OCI-LY7 (cell line): Measurements from ENCODE around the gene SCFD2.

ENCODE experiments used
- CTCF ChIP-seq: fragments of 200-600 bp; sonication (generic); conservative IDR thresholded peaks from 2 replicates; pipeline ENCODE4 v1.5.1; 2014; ENCODE audit warnings: mild to moderate bottlenecking, antibody characterized with exemption, low read length, moderate library complexity, mixed read lengths
- EZH2phosphoT487 ChIP-seq: fragments of 200-600 bp; sonication (generic); IDR thresholded peaks from 2 replicates; pipeline ENCODE4 v1.6.1; 2018; ENCODE audit warnings: low read depth, borderline replicate concordance, mild to moderate bottlenecking, mixed run types, antibody characterized with exemption, low read length, moderate library complexity, mixed read lengths

GRCh38 chr4:52869196-52869595 lies 496.7 kb downstream of the SCFD2 start:
- TF ChIP-seq CTCF (no peak), EZH2phosphoT487 (no peak)
